NCI-H1417 (cell line): ENCODE data around the gene GRAMD4.

Source experiments
- DNase-seq, 3 experiments: peaks; one replicate each; lab custom pipeline; 2025; lab: John Stamatoyannopoulos, UW

Gene GRAMD4

DNA sequence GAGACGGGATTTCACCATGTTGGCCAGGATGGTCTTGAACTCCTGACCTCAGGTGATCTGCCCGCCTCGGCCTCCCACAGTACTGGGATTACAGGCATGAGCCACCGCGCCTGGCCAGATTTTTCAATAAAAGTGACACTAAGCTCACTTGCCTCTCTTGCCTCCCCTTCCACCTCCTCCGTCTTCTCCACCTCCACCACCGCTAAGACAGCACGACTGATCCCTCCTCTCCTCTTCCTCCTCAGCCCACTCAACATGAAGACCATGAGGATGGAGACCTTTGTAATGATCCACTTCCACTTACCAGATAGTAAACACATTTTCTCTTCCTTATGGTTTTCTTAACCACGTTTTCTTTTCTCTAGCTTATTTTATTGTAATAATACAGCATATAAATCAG, 103.7 kb downstream of the GRAMD4 start:
- no peak for DNase-seq

DNA sequence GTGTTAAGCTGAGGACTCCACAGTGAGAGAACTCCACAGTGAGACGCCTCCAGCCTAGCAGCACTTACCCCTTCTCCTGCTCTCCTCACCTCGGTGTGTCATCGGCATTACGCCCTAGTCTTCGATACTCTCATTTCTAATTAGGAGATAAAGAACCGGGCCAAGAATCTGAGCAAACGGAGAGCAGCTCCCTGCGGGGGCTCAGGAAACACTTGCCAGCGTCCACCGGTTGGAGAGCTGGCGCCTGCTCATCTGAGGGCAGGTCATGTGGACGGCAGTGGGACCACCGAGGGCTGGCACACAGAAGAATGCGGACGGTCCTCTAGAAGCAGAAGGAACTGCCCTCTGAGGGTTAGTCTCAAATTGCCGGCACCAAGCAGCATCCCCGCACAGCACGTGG, 104.9 kb downstream of the GRAMD4 start:
- DNase-seq = no peak

DNA sequence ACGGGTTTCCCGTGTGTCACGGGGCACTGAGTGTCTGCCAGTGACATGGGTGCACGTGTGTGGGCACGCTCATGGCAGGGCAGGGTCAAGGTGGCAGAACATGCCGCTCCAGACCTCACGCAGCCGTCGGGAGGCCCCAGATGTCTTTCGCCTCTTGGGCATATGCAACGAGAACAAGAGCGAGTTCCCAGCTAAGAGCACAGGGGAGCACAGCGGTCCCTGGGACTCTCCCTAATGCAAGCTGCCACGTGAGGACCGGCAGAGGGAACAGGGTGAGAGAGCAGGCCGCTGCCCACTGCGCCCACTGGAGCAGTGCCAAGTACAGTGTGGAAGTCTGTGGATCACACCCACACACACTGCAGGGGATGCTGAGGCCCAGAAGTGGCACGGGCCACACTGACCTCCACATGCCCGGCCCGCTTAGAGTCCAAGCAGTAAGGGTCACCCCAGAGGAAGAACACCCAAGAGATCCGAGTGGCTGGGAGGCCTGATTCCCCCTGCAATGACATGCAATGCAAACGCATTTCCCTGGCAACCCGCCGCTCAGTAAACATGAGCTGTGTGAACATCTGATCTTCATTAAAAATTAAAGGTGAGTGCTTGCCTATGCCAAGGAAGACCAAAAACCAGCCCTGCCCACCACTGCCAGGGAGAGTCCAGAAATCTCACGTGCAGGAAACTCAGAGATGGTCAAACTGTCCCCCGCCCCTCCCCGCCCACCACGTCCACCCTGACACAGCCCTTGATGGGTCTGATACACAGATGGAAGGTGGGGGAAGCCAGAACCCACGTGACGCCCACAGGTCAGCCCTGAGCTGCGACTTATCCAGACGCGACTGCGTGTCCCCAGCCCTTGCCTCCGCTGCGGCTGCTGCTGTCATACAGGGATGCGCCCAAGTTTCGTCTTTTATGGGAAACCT, 106.1 kb downstream of the GRAMD4 start:
- DNase-seq = peak in 2 of 3 experiments; percentile 61 to 79

DNA sequence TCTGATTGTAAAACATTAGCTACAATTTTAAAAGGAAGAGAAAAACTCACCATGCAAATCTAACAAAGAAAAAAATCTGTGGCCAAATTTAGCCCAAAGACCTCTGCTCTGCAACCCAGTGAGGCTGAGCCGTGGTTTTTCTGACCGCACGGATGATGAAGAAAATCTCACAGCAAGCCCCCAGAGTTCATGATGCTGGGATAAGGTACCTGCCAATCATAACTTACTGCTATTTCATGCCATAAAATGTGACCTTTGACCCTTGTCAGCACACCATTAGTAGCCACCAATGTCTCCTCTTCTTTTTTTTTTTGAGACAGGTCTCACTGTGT, 106.8 kb downstream of the GRAMD4 start:
- DNase-seq = no peak

DNA sequence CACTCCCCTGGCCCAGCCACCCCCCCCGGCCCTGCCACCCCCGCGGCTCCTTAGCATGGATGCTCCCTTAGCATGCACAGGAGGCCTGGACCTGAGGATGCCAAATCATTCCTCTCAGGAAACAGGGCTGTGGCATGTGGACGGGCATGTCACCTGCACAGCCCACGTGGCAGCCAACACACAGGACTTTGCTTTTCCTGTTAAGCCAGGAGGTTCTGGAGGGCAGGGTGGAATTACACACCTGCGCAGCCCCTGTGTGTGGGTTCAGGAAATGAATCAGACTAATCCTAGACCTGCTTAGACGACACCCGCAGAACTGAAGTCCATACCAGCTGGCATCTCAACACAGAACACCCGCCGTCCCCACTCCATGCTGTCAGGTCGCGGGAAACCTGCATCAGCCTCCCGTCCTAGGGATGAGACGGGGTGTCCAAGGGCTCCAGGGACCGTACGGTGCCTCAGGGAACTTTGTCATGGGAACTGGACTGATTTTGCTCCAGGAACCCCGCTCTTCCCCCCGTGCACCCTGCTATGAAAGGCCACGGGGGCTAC, 107.7 kb downstream of the GRAMD4 start:
- DNase-seq = no peak

DNA sequence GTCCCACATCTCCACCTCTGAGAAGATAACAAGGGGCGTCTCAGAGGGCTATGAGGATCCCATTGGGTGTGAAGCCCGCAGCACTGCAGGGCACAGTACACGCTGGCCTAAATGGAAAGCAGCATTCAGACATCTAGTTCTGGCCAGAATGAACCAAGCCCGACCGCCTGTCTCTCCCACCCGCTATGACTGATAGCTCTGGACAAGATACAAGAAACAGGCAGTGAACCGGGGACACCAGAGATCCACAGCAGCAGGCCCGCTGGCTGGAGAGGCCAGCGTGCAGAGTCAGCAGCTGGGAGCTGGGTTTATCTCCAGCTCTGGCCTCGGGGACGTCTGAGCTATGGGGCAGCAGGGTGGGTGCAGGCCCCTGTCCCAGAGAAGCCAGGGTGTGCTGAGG, 108.3 kb downstream of the GRAMD4 start:
- DNase-seq = no peak
